Endothelial cell of umbilical vein (primary cell): ENCODE data around the gene PABPC1L. TPM values are rescaled to one million over a fixed set of nuclear protein-coding genes. Genes with fewer than 3 reads are reported as not detected.

Source experiments
- BruUV-seq: library from RNA; stranded (reverse); fragments of 400-500 nt; replicated peaks from 2 replicates; lab custom pipeline; 2021; lab: Mats Ljungman, UMichigan
- CTCF ChIA-PET: fragments of 300-600, 350-600 bp; sonication (Branson Sonifier 250); formaldehyde crosslinking; loops from one replicate; lab custom pipeline; 2021; ENCODE audit warnings: antibody characterized with exemption, inconsistent platforms; lab: Charles Lee
- POLR2A ChIA-PET: fragments of 300-600, 350-600 bp; sonication (Branson Sonifier 250); formaldehyde crosslinking; loops from one replicate; lab custom pipeline; 2021; ENCODE audit warnings: antibody characterized with exemption, inconsistent platforms; lab: Charles Lee
- DNase-seq: peaks from one replicate; pipeline ENCODE4 v3.0.0-alpha.2; 2011; ENCODE audit warnings: low read depth, low spot score
- FAIRE-seq: peaks from 2 replicates; lab custom pipeline; 2011; peaks lifted over from hg19 to GRCh38; lab: Jason Lieb, UNC
- H2AFZ ChIP-seq: 2 replicates; pipeline ENCODE4 v1.6.0; 2012; ENCODE audit warnings: low read depth, low read length, control low read depth, inconsistent platforms
- H3K27ac ChIP-seq: 2 replicates; pipeline ENCODE4 v1.5.1; 2011; ENCODE audit warnings: low read depth, mild to moderate bottlenecking, control low read depth, low read length, moderate library complexity; ENCODE audit not compliant: insufficient read depth
- H3K27me3 ChIP-seq, 2 experiments: 2 replicates each; pipeline versions ENCODE4 v1.6.0 to v1.6.1; 2011; ENCODE audit warnings: low read length in 2 of 2, mixed read lengths in 1 of 2; ENCODE audit not compliant: control insufficient read depth in 2 of 2, insufficient read depth in 2 of 2
- H3K36me3 ChIP-seq, 2 experiments: 2 replicates in 1 of 2; 3 replicates in 1 of 2; pipeline ENCODE4 v1.5.1; 2011; ENCODE audit warnings: low read length in 2 of 2, mild to moderate bottlenecking in 1 of 2, moderate library complexity in 1 of 2; ENCODE audit not compliant: control insufficient read depth in 2 of 2, insufficient read depth in 2 of 2; ENCODE audit errors: extremely low read depth in 1 of 2
- H3K4me1 ChIP-seq: 3 replicates; pipeline ENCODE4 v1.5.1; 2011; ENCODE audit warnings: mild to moderate bottlenecking, low read length; ENCODE audit not compliant: control insufficient read depth, insufficient read depth; ENCODE audit errors: extremely low read depth
- H3K4me2 ChIP-seq: 2 replicates; pipeline ENCODE4 v1.6.1; 2011; ENCODE audit warnings: low read length, control low read depth, mixed read lengths; ENCODE audit not compliant: insufficient read depth
- H3K4me3 ChIP-seq, 3 experiments: fragments of 200-600 bp in 1 of 3; sonication (generic), shearing (Covaris generic) in 1 of 3; replicated peaks in 1 of 3; 2 replicates each; pipeline ENCODE4 v1.5.1; 2011 to 2016; ENCODE audit warnings: control low read depth in 3 of 3, low read length in 3 of 3, mild to moderate bottlenecking in 2 of 3, inconsistent platforms in 1 of 3, low read depth in 1 of 3, moderate library complexity in 1 of 3; ENCODE audit not compliant: insufficient read depth in 1 of 3
- H3K79me2 ChIP-seq: 2 replicates; pipeline ENCODE4 v1.6.0; 2012; ENCODE audit warnings: low read length, inconsistent platforms; ENCODE audit not compliant: control insufficient read depth, insufficient read depth
- H3K9ac ChIP-seq: replicated peaks from 2 replicates; pipeline ENCODE3; 2011; ENCODE audit warnings: low read length, control low read depth; ENCODE audit not compliant: insufficient read depth; ENCODE audit errors: extremely low read depth
- H3K9me1 ChIP-seq: replicated peaks from 3 replicates; pipeline ENCODE4 v1.6.0; 2011; ENCODE audit warnings: mild to moderate bottlenecking, low read length; ENCODE audit not compliant: control insufficient read depth, insufficient read depth; ENCODE audit errors: extremely low read depth
- H3K9me3 ChIP-seq: replicated peaks from 2 replicates; pipeline ENCODE4 v1.5.1; 2012; ENCODE audit warnings: low read length, inconsistent platforms; ENCODE audit not compliant: control insufficient read depth, insufficient read depth
- H4K20me1 ChIP-seq: replicated peaks from 2 replicates; pipeline ENCODE3; 2011; ENCODE audit warnings: mild to moderate bottlenecking, low read length; ENCODE audit not compliant: control insufficient read depth, insufficient read depth; ENCODE audit errors: extremely low read depth
- CTCF ChIP-seq, 2 donors: IDR thresholded peaks; 1 replicate in 1 of 2; 2 replicates in 1 of 2; pipeline ENCODE4 v1.5.1; 2011; ENCODE audit warnings: low read length in 2 of 2, mild to moderate bottlenecking in 2 of 2, moderate library complexity in 2 of 2, control low read depth in 1 of 2, inconsistent platforms in 1 of 2, low read depth in 1 of 2; ENCODE audit not compliant: insufficient read depth in 1 of 2; ENCODE audit errors: extremely low read depth in 1 of 2
- EZH2 ChIP-seq: IDR thresholded peaks from 2 replicates; pipeline ENCODE4 v1.6.1; 2012; ENCODE audit warnings: borderline replicate concordance, low read depth, mild to moderate bottlenecking, moderate library complexity, low read length, inconsistent platforms; ENCODE audit not compliant: severe bottlenecking
- FOS ChIP-seq: IDR thresholded peaks from 2 replicates; pipeline ENCODE4 v1.6.1; 2011; ENCODE audit warnings: mild to moderate bottlenecking, low read length, moderate library complexity, borderline replicate concordance; ENCODE audit not compliant: insufficient read depth
- GATA2 ChIP-seq: IDR thresholded peaks from 2 replicates; pipeline ENCODE4 v1.7.0; 2011; ENCODE audit warnings: low read depth, mild to moderate bottlenecking, moderate library complexity, mixed read lengths, low read length; ENCODE audit not compliant: insufficient read length, insufficient read depth
- JUN ChIP-seq: IDR thresholded peaks from 2 replicates; pipeline ENCODE4 v1.6.1; 2011; ENCODE audit warnings: borderline replicate concordance, low read depth; ENCODE audit not compliant: insufficient read length, insufficient read depth
- MAX ChIP-seq: IDR thresholded peaks from 2 replicates; pipeline ENCODE4 v1.6.1; 2011; ENCODE audit not compliant: insufficient read depth, insufficient read length
- MYC ChIP-seq: IDR thresholded peaks from one replicate; pipeline ENCODE4 v1.6.1; 2011; ENCODE audit warnings: mild to moderate bottlenecking, low read depth, low read length
- POLR2A ChIP-seq: IDR thresholded peaks from 2 replicates; pipeline ENCODE4 v1.6.1; 2012; ENCODE audit warnings: low read depth, mild to moderate bottlenecking, control low read depth, low read length
- POLR2AphosphoS5 ChIP-seq: IDR thresholded peaks from 2 replicates; pipeline ENCODE4 v1.6.1; 2012; ENCODE audit warnings: low read depth, mild to moderate bottlenecking, control low read depth, low read length, moderate library complexity; ENCODE audit not compliant: insufficient read depth
- dilution Hi-C: fragments of 300-500 bp; cut with MboI; formaldehyde crosslinking; loops from one replicate; pipeline ENCODE4 v1.15.0; 2019; ENCODE audit warnings: low sequenced_read_pairs; ENCODE audit not compliant: extremely low pct_ligation_motif_present
- intact Hi-C: fragments of 100-400 bp; cut with micrococcal nuclease; formaldehyde crosslinking; loops from one replicate; pipeline ENCODE4 v1.10.0; 2022
- polyA plus RNA-seq, 4 experiments: library from polyadenylated mRNA; depleted of rRNA in 3 of 4; stranded (reverse) in 3 of 4; unstranded in 1 of 4; fragments of >200 nt; gene quantifications; 2 replicates each; pipeline versions ENCODE4 v1.2.1 to v1.2.3, GENCODE V29; 2011 to 2012; ENCODE audit warnings: missing spikeins in 1 of 4
- total RNA-seq: library from RNA; stranded (reverse); gene quantifications from 2 replicates; pipeline ENCODE4 v1.2.3, GENCODE V29; 2021

Gene PABPC1L
- total and polyA plus RNA-seq, 2 donors (not counting 3 experiments of a cell fraction or from before 2014, with no cell fraction given) = 7.8 to 12.6 TPM

GRCh38 chr20:44861531-44862006 lies 48.3 kb upstream of the PABPC1L start:
- DNase-seq = peak; percentile 17
- Histone ChIP-seq H3K4me3 (no peak overlapping the region), H3K9me3 (no peaks in the 10 kb centered on the region), H3K4me2 (no peak overlapping the region), H2AFZ (no peak overlapping the region), H3K27ac (no peak overlapping the region), H3K79me2 (no peaks in the 10 kb centered on the region), H3K36me3 (no peaks in the 10 kb centered on the region), H3K9ac (no peak overlapping the region), H3K9me1 (no peaks in the 10 kb centered on the region), H3K4me1 (no peaks in the 10 kb centered on the region), H4K20me1 (no peaks in the 10 kb centered on the region), H3K27me3 (peaks cover 2 to 4% of the 10 kb centered on the region in 2 experiments)
- POLR2A ChIA-PET = no interaction called here
- CTCF ChIA-PET = interaction anchor here (1.4 to 3.3 kb wide), 2 partner anchors 27 to 176 kb away, joined by 3 to 11 read pairs; no protein-coding TSS in a partner anchor
- no peak for TF ChIP-seq CTCF (IDR thresholded peaks at IDR 0.05; ENCODE audit: extremely low read depth in 1 of 2, insufficient read depth in 1 of 2, low read depth in 1 of 2, low read length in 2 of 2)
- no peak for TF ChIP-seq MAX
- TF ChIP-seq POLR2A = no peak
- TF ChIP-seq POLR2AphosphoS5 = no peak
- dilution Hi-C loops (no loop called here), intact Hi-C loops (no loop called here)
- no peak for FAIRE-seq
- BruUV-seq = no TSS peak

GRCh38 chr20:44862286-44862685 lies 47.6 kb upstream of the PABPC1L start:
- no TSS peak for BruUV-seq
- no peaks in the 10 kb centered on the region for H3K9me3 ChIP-seq
- H3K4me1 ChIP-seq = no peaks in the 10 kb centered on the region
- no peak overlapping the region for H3K27ac ChIP-seq
- peaks cover 5 to 6% of the 10 kb centered on the region in 2 experiments for H3K27me3 ChIP-seq
- no peaks in the 10 kb centered on the region for H4K20me1 ChIP-seq
- no peak overlapping the region for H3K9ac ChIP-seq
- H3K4me3 ChIP-seq = no peak overlapping the region
- POLR2A ChIA-PET = no interaction called here
- no peak for FAIRE-seq
- H3K79me2 ChIP-seq = no peaks in the 10 kb centered on the region
- intact Hi-C loops (no loop called here), dilution Hi-C loops (no loop called here)
- H3K9me1 ChIP-seq = no peaks in the 10 kb centered on the region
- H3K4me2 ChIP-seq = no peak overlapping the region
- TF ChIP-seq EZH2 = no peak
- TF ChIP-seq CTCF (IDR thresholded peaks at IDR 0.05; ENCODE audit: extremely low read depth in 1 of 2, insufficient read depth in 1 of 2, low read depth in 1 of 2, low read length in 2 of 2) = no peak
- TF ChIP-seq GATA2 = no peak
- TF ChIP-seq MYC = no peak
- no peak for TF ChIP-seq POLR2AphosphoS5
- TF ChIP-seq FOS = no peak
- no peak for TF ChIP-seq JUN
- TF ChIP-seq POLR2A = no peak
- no peak for TF ChIP-seq MAX
- DNase-seq = no peak
- no peak overlapping the region for H2AFZ ChIP-seq
- CTCF ChIA-PET = interaction anchor here (1.4 to 3.3 kb wide), 2 partner anchors 114 to 177 kb away, joined by 8 to 11 read pairs; no protein-coding TSS in a partner anchor
- H3K36me3 ChIP-seq = no peaks in the 10 kb centered on the region
